Stimulated activated naive B cell treated with anti-CD40 and anti-IgM and Interleukin-4, amounts not matched to agents 10 μg/mL and 1 μg/mL and 100 μg/mL, for 72 hours (primary cell): ENCODE results near the gene HOXC12.
A peak's percentile ranks its signal among the peaks of the same experiment; 100 is the strongest.

Source experiments
- ATAC-seq, 2 donors: fragments of 150-1000 bp; cut with Tn5 transposase; replicated peaks; 2 replicates each; pipeline ENCODE4 v1.10.0; 2021; ENCODE audit warnings: moderate library complexity in 1 of 2
- DNase-seq: peaks from one replicate; pipeline ENCODE4 v3.0.0; 2021
- H3K27ac Mint-ChIP-seq: one replicate; pipeline ENCODE4 v1.8.0; 2022; ENCODE audit warnings: mild to moderate bottlenecking, mixed read lengths
- H3K27me3 Mint-ChIP-seq, 2 donors: one replicate each; pipeline ENCODE4 v1.8.0; 2022; ENCODE audit warnings: mixed read lengths in 2 of 2
- H3K36me3 Mint-ChIP-seq, 2 donors: one replicate each; pipeline ENCODE4 v1.8.0; 2022; ENCODE audit warnings: mixed read lengths in 2 of 2, mild to moderate bottlenecking in 1 of 2
- H3K4me1 Mint-ChIP-seq, 2 donors: one replicate each; pipeline ENCODE4 v1.8.0; 2022; ENCODE audit warnings: mixed read lengths in 2 of 2, mild to moderate bottlenecking in 1 of 2
- H3K4me3 Mint-ChIP-seq, 2 donors: one replicate each; pipeline ENCODE4 v1.8.0; 2022; ENCODE audit warnings: mild to moderate bottlenecking in 2 of 2, mixed read lengths in 2 of 2, moderate library complexity in 1 of 2
- H3K9me3 Mint-ChIP-seq, 2 donors: one replicate each; pipeline ENCODE4 v1.8.0; 2022; ENCODE audit warnings: mixed read lengths in 2 of 2, mild to moderate bottlenecking in 1 of 2

The HOXC12 gene

DNA sequence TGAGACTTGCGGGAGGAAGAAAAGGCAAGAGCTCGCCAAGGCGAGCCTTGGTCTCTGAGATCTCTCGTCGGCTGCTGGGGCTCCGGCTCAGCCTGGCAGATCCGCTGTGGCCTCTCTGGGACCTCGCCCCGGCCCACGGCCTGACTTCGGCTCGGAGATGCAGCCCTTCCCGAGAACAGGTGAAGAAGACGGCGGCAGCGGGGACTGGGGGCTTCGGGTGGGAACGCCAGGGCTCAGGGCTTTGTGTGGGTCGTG is 39.2 kb downstream of the HOXC12 start:
- Mint-ChIP-seq H3K36me3 (peaks cover 4 to 5% of the 10 kb centered on the region in 2 donors), H3K27me3 (peaks cover 85 to 98% of the 10 kb centered on the region in 2 donors), H3K4me3 (peak overlapping the region; percentile 61 to 65), H3K4me1 (peaks cover 39 to 71% of the 10 kb centered on the region in 2 donors), H3K27ac (peak overlapping the region; percentile 91), H3K9me3 (peaks cover 1 to 3% of the 10 kb centered on the region in 2 donors)
- DNase-seq (no peak), ATAC-seq (no peak)

DNA sequence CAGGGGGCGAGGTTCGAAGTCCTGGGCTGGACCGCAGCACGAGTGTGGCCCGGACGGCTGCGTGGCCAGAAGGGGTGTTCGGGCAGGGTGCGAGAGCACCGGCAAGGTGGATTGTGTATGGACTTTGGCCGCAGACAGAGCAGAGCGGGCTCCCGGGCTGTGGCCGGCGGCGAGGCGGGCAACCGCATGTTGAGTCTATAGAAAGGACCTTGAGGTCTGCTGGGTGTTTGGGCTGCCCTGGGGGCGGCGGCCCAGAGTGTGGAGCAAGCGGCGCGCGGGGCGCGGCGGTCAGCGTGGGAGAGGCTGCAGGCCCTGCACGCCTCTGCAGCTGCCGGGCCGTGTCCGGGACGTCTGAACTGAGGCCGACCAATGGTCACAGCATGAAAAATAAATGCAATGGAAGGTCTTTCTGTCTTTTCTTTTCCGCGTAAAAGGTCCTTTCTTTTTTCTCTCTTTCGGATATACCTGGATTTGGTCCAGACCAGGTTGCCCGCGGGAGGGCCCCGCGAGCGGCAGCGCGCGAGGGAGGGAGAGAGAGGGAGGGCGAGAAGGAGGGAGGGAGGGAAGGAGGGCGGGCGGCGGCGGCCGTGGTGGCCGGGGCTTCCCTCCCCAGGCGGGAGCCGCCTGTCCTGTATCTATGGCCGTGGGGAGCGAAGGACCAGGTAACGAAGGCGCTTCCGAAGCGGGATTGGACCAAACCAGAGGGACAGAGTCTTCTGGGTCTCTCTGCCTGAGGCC is 39.7 kb downstream of the HOXC12 start:
- H3K4me3 Mint-ChIP-seq = peak overlapping the region; percentile 85 to 94
- H3K27me3 Mint-ChIP-seq = peaks cover 83 to 95% of the 10 kb centered on the region in 2 donors
- peak overlapping the region; percentile 91 for H3K27ac Mint-ChIP-seq
- H3K4me1 Mint-ChIP-seq = peaks cover 35 to 66% of the 10 kb centered on the region in 2 donors
- H3K36me3 Mint-ChIP-seq = peaks cover 4 to 5% of the 10 kb centered on the region in 2 donors
- no peak for DNase-seq
- peaks cover 1 to 3% of the 10 kb centered on the region in 2 donors for H3K9me3 Mint-ChIP-seq
- no peak for ATAC-seq

GRCh38 chr12:53995002-53995377 is 40.3 kb downstream of the HOXC12 start:
- Mint-ChIP-seq H3K27me3 (peaks cover 81 to 95% of the 10 kb centered on the region in 2 donors), H3K36me3 (peaks cover 4 to 5% of the 10 kb centered on the region in 2 donors), H3K4me1 (peaks cover 37 to 62% of the 10 kb centered on the region in 2 donors), H3K4me3 (peak overlapping the region; percentile 85 to 94), H3K9me3 (peaks cover 1 to 3% of the 10 kb centered on the region in 2 donors), H3K27ac (peak overlapping the region; percentile 51)
- ATAC-seq (no peak), DNase-seq (no peak)

- DNase-seq = no peak
These were observed 40.9 kb downstream of the HOXC12 start for GRCh38 chr12:53995378-53996239.

GRCh38 chr12:53996240-53997203 is 41.8 kb downstream of the HOXC12 start:
- peak overlapping the region; percentile 85 to 94 for H3K4me3 Mint-ChIP-seq
- ATAC-seq = no peak
- peaks cover 32 to 65% of the 10 kb centered on the region in 2 donors for H3K4me1 Mint-ChIP-seq
- peaks cover 1 to 3% of the 10 kb centered on the region in 2 donors for H3K9me3 Mint-ChIP-seq
- H3K36me3 Mint-ChIP-seq = peaks cover 4 to 5% of the 10 kb centered on the region in 2 donors
- DNase-seq = no peak
- peaks cover 78 to 95% of the 10 kb centered on the region in 2 donors for H3K27me3 Mint-ChIP-seq
- H3K27ac Mint-ChIP-seq = peak overlapping the region; percentile 51

More at GRCh38 chr12:53995378-53996239, 40.9 kb downstream of the HOXC12 start:
- no peak for ATAC-seq
- peaks cover 75 to 95% of the 10 kb centered on the region in 2 donors for H3K27me3 Mint-ChIP-seq
- H3K27ac Mint-ChIP-seq = peak overlapping the region; percentile 33
- peaks cover 32 to 62% of the 10 kb centered on the region in 2 donors for H3K4me1 Mint-ChIP-seq
- H3K4me3 Mint-ChIP-seq = peak overlapping the region; percentile 85 to 94
- H3K36me3 Mint-ChIP-seq = peaks cover 4 to 5% of the 10 kb centered on the region in 2 donors
- H3K9me3 Mint-ChIP-seq = peaks cover 1 to 3% of the 10 kb centered on the region in 2 donors

- Mint-ChIP-seq H3K4me3 (no peak overlapping the region), H3K27ac (peak overlapping the region; percentile 2), H3K4me1 (peaks cover 33 to 65% of the 10 kb centered on the region in 2 donors), H3K27me3 (peaks cover 78 to 95% of the 10 kb centered on the region in 2 donors), H3K36me3 (peaks cover 4 to 5% of the 10 kb centered on the region in 2 donors), H3K9me3 (peaks cover 1 to 3% of the 10 kb centered on the region in 2 donors)
- ATAC-seq (peak in 1 of 2 donors; percentile 18), DNase-seq (no peak)
These were observed 42.8 kb downstream of the HOXC12 start for GRCh38 chr12:53997204-53998109.

DNA sequence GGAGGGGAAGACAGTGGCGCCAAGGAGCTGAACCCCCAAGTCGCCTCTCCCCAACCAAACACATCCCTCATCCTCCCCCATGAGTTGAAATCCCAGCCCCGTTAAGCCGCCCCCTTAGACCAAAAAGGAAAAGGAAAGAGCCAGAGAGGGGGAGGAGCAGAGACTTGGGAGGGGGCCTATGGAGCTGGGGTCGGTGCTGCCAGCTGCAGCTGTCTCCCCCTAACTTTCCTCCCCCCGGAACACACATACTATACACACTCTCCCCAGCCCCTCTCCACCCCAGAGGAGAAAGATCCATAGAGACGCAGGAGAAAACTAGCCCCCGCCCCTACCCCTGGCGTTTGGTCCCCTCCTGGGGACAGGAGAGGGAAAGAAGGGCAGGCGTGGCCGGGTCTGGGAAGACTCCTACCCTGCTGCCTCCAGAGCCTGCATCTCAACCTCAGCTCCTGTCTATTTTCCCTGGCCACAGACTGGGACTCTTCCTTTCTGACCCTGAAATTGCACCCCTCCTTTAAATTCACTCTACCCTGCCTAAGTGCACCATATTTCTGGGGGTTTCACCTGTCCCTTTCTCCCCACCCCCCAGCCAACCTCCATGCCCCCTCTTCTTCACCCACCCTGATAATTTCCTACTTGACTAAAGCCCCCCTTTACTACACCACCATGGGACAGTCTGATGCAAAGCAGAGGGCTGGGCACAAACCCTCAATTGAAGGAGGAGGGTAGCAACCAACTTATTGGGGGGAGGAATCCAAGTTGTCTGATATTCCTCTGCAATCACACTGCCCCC is 43.6 kb downstream of the HOXC12 start:
- peak overlapping the region in 1 of 2 donors; percentile 11 for H3K4me3 Mint-ChIP-seq
- no peak for ATAC-seq

GRCh38 chr12:53998900-53999236 is 44.2 kb downstream of the HOXC12 start:
- no peak for DNase-seq
- Mint-ChIP-seq H3K36me3 (peaks cover 3 to 4% of the 10 kb centered on the region in 2 donors), H3K27ac (no peak overlapping the region), H3K27me3 (peaks cover 83 to 97% of the 10 kb centered on the region in 2 donors), H3K9me3 (peaks cover 1 to 2% of the 10 kb centered on the region in 2 donors), H3K4me3 (no peak overlapping the region), H3K4me1 (peaks cover 37 to 58% of the 10 kb centered on the region in 2 donors)
- no peak for ATAC-seq

More for the DNA sequence above, 43.6 kb downstream of the HOXC12 start:
- peaks cover 4 to 5% of the 10 kb centered on the region in 2 donors for H3K36me3 Mint-ChIP-seq
- DNase-seq = no peak
- peaks cover 34 to 64% of the 10 kb centered on the region in 2 donors for H3K4me1 Mint-ChIP-seq
- H3K27ac Mint-ChIP-seq = peak overlapping the region; percentile 33
- peaks cover 1 to 3% of the 10 kb centered on the region in 2 donors for H3K9me3 Mint-ChIP-seq
- peaks cover 83 to 97% of the 10 kb centered on the region in 2 donors for H3K27me3 Mint-ChIP-seq

GRCh38 chr12:53999559-54000115 is 44.9 kb downstream of the HOXC12 start:
- ATAC-seq = no peak
- Mint-ChIP-seq H3K9me3 (no peaks in the 10 kb centered on the region), H3K27ac (peak overlapping the region; percentile 69), H3K4me1 (peaks cover 32 to 50% of the 10 kb centered on the region in 2 donors), H3K4me3 (peak overlapping the region; percentile 21 to 44), H3K27me3 (peaks cover 86 to 97% of the 10 kb centered on the region in 2 donors), H3K36me3 (peaks cover 0 to 2% of the 10 kb centered on the region in 2 donors)
- no peak for DNase-seq

DNA sequence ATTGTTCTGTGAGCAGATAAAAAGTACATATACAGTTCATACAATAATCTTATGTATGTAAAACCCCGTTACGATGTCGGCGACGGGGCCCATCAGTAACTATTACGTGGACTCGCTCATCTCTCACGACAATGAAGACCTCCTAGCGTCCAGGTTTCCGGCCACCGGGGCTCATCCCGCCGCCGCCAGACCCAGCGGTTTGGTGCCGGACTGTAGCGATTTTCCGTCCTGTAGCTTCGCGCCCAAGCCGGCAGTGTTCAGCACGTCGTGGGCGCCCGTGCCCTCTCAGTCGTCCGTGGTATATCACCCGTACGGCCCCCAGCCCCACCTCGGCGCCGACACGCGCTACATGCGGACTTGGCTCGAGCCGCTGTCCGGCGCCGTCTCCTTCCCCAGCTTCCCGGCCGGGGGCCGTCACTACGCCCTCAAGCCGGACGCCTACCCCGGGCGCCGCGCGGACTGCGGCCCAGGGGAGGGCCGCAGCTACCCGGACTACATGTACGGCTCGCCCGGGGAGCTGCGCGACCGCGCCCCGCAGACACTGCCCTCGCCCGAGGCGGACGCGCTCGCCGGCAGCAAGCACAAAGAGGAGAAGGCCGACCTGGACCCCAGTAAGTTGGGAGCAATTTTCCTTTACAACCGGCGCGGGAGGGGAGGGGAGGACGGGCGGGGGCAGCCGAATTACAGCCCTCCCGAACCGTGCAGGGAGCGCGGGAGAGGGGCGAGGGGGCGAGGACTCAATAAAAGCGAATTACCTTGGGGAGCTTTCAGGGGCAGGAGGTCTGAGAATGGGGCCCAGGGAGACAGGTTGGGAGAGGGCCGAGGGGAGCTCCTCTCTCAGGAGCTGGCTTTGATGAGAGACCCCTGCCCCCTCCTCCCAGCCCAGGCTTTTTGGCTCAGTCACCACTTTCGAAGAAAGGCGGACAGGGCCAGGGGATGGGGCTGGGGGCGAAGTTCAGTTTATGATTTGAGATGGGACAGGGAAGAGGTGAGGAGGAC is 45.7 kb downstream of the HOXC12 start, which contains the start of gene HOXC9:
HOXC9 (plus strand) TSS at position 46 of the 999 bp plus-strand sequence; CDS start at position 74, 28 bp downstream.
- Mint-ChIP-seq H3K9me3 (no peaks in the 10 kb centered on the region), H3K27ac (peak within 1 kb of the TSS; percentile 69), H3K4me1 (peaks cover 26 to 46% of the 10 kb centered on the region in 2 donors), H3K36me3 (peaks cover 0 to 2% of the 10 kb centered on the region in 2 donors), H3K27me3 (peaks cover 86 to 97% of the 10 kb centered on the region in 2 donors), H3K4me3 (peak within 1 kb of the TSS; percentile 44 to 51)
- DNase-seq (no peak), ATAC-seq (no peak)
